Uterus (tissue), 4 donors: ENCODE data around the gene GABPB2. TPM values are rescaled to one million over a fixed set of nuclear protein-coding genes. Genes with fewer than 3 reads are reported as not detected.
"Not testable (repeated sequence)": the region's sequence is repeated elsewhere in the genome, so short reads cannot be mapped to it uniquely, and the experiment has no call there.

ENCODE experiments used
- DNase-seq, 2 donors: peaks; one replicate each; pipeline ENCODE4 v3.0.0-alpha.2; 2019 to 2020
- H3K27ac ChIP-seq, 2 donors: fragments of 200-600 bp; sonication (generic); 1 replicate in 1 of 2; 2 replicates in 1 of 2; pipeline ENCODE4 v1.5.1; 2016 to 2018
- H3K27me3 ChIP-seq, 2 donors: fragments of 200-600 bp; sonication (generic); one replicate each; pipeline ENCODE4 v1.5.1; 2018 to 2019; ENCODE audit warnings: control low read depth in 1 of 2
- H3K36me3 ChIP-seq, 2 donors: fragments of 200-600 bp; sonication (generic); one replicate each; pipeline ENCODE4 v1.5.1; 2019; ENCODE audit warnings: control low read depth in 1 of 2
- H3K4me1 ChIP-seq, 2 donors: fragments of 200-600 bp; sonication (generic); one replicate each; pipeline ENCODE4 v1.5.1; 2018 to 2019; ENCODE audit warnings: control low read depth in 1 of 2
- H3K4me3 ChIP-seq, 2 donors: fragments of 200-600 bp; sonication (generic); 1 replicate in 1 of 2; 2 replicates in 1 of 2; pipeline ENCODE4 v1.5.1; 2018 to 2019; ENCODE audit warnings: mild to moderate bottlenecking in 1 of 2
- H3K9me3 ChIP-seq, 2 donors: fragments of 200-600 bp; sonication (generic); one replicate each; pipeline ENCODE4 v1.5.1; 2019; ENCODE audit warnings: control low read depth in 1 of 2
- CTCF ChIP-seq, 4 experiments: fragments of 200-600 bp in 2 of 4; fragments of 450-650 bp in 2 of 4; sonication (generic) in 2 of 4; IDR thresholded peaks; one replicate each; pipeline ENCODE4 v1.5.1; 2016 to 2019; ENCODE audit warnings: antibody characterized with exemption in 4 of 4, mild to moderate bottlenecking in 2 of 4, moderate library complexity in 1 of 4
- POLR2A ChIP-seq, 2 donors: fragments of 450-650 bp; IDR thresholded peaks; one replicate each; pipeline ENCODE4 v1.6.1; 2016; ENCODE audit warnings: antibody characterized with exemption in 2 of 2, mild to moderate bottlenecking in 1 of 2, moderate library complexity in 1 of 2
- intact Hi-C: fragments of 100-400 bp; cut with DNase I; formaldehyde crosslinking; loops from one replicate; pipeline ENCODE4 v1.15.1; 2023; ENCODE audit warnings: low total_unique reads
- total RNA-seq, 4 donors: library from RNA; depleted of rRNA in 3 of 4; stranded (reverse); fragments of >200 nt in 3 of 4; gene quantifications; one replicate each; pipeline versions ENCODE4 v1.1.0 to v1.2.4, GENCODE V29; 2014 to 2023
- donor health status: DM: yes; HTN: yes; CAD: no.

Gene GABPB2
- total RNA-seq, 4 donors from 2014 or later, result 7.4 to 285 (median 21.2) TPM

GRCh38 chr1:151065089-151065645 lies 5.4 kb upstream of the GABPB2 start:
- no peaks in the 10 kb centered on the region for H3K27me3 ChIP-seq
- no peaks in the 10 kb centered on the region for H3K4me1 ChIP-seq
- H3K9me3 ChIP-seq, result no peaks in the 10 kb centered on the region
- H3K27ac ChIP-seq, result no peak overlapping the region
- TF ChIP-seq CTCF (IDR thresholded peaks at IDR 0.05) (no peak), POLR2A (IDR thresholded peaks at IDR 0.05) (no peak)
- H3K36me3 ChIP-seq, result no peaks in the 10 kb centered on the region
- intact Hi-C loops, result no loop called here
- H3K4me3 ChIP-seq, result no peak overlapping the region
- no peak for DNase-seq

- DNase-seq, result peak in 1 of 2 donors; percentile 5
Measured at GRCh38 chr1:151067185-151067584, 3.4 kb upstream of the GABPB2 start.

GRCh38 chr1:151069103-151069486 lies 1.5 kb upstream of the GABPB2 start:
- intact Hi-C loops, result no loop called here
- Histone ChIP-seq H3K4me1 (no peaks in the 10 kb centered on the region), H3K27me3 (no peaks in the 10 kb centered on the region), H3K4me3 (no peak overlapping the region), H3K27ac (peak overlapping the region; percentile 99 to 100), H3K9me3 (no peaks in the 10 kb centered on the region), H3K36me3 (no peaks in the 10 kb centered on the region)
- no peak for DNase-seq
- no peak for TF ChIP-seq CTCF (IDR thresholded peaks at IDR 0.05)
- no peak for TF ChIP-seq POLR2A (IDR thresholded peaks at IDR 0.05)

More at GRCh38 chr1:151067185-151067584, 3.4 kb upstream of the GABPB2 start:
- intact Hi-C loops, result no loop called here
- TF ChIP-seq POLR2A (IDR thresholded peaks at IDR 0.05), result no peak
- no peak for TF ChIP-seq CTCF (IDR thresholded peaks at IDR 0.05)
- Histone ChIP-seq H3K4me1 (no peaks in the 10 kb centered on the region), H3K27ac (no peak overlapping the region), H3K27me3 (no peaks in the 10 kb centered on the region), H3K36me3 (no peaks in the 10 kb centered on the region), H3K9me3 (no peaks in the 10 kb centered on the region), H3K4me3 (no peak overlapping the region)

GRCh38 chr1:151072224-151072623 lies 1.7 kb downstream of the GABPB2 start:
- no peak for TF ChIP-seq POLR2A (IDR thresholded peaks at IDR 0.05)
- no peak for TF ChIP-seq CTCF (IDR thresholded peaks at IDR 0.05)
- peak overlapping the region in 1 of 2 donors; percentile 99 for H3K27ac ChIP-seq
- no peaks in the 10 kb centered on the region for H3K9me3 ChIP-seq
- H3K36me3 ChIP-seq, result no peaks in the 10 kb centered on the region
- H3K27me3 ChIP-seq, result no peaks in the 10 kb centered on the region
- H3K4me3 ChIP-seq, result no peak overlapping the region
- no peak for DNase-seq
- H3K4me1 ChIP-seq, result no peaks in the 10 kb centered on the region
- intact Hi-C loops, result no loop called here

GRCh38 chr1:151085953-151086559 lies 15.5 kb downstream of the GABPB2 start:
- H3K27ac ChIP-seq, result no peak overlapping the region
- H3K27me3 ChIP-seq, result no peaks in the 10 kb centered on the region
- TF ChIP-seq POLR2A (IDR thresholded peaks at IDR 0.05) (no peak), CTCF (IDR thresholded peaks at IDR 0.05) (no peak)
- DNase-seq, result no peak
- no peaks in the 10 kb centered on the region for H3K36me3 ChIP-seq
- intact Hi-C loops, result no loop called here
- no peaks in the 10 kb centered on the region for H3K9me3 ChIP-seq
- no peaks in the 10 kb centered on the region for H3K4me1 ChIP-seq
- H3K4me3 ChIP-seq, result no peak overlapping the region

GRCh38 chr1:151097426-151097825 lies 26.9 kb downstream of the GABPB2 start:
- H3K27me3 ChIP-seq, DNase-seq, H3K27ac ChIP-seq, intact Hi-C loops, H3K4me3 ChIP-seq, H3K36me3 ChIP-seq, H3K4me1 ChIP-seq, H3K9me3 ChIP-seq: not testable (repeated sequence)
